Activated CD4-positive, alpha-beta T cell treated with anti-CD3 and anti-CD28 coated beads, Interleukin-2, amount 10 ng/mL, durations not matched to agents 7 days and 5 days (primary cell): ENCODE measurements around the gene DOCK2. TPM values are rescaled to one million over a fixed set of nuclear protein-coding genes. Genes with fewer than 3 reads are reported as not detected.

Source experiments
- CTCF ChIA-PET: fragments of 350-600 bp; sonication (Branson Sonifier 250); formaldehyde crosslinking; loops from one replicate; lab custom pipeline; 2021; ENCODE audit warnings: antibody characterized with exemption; lab: Charles Lee
- POLR2A ChIA-PET: fragments of 350-600 bp; sonication (Branson Sonifier 250); formaldehyde crosslinking; loops from one replicate; lab custom pipeline; 2021; ENCODE audit warnings: antibody characterized with exemption; lab: Charles Lee
- DNase-seq: peaks from one replicate; pipeline ENCODE4 v3.0.0-alpha.2; 2020
- H3K27ac Mint-ChIP-seq: one replicate; pipeline ENCODE4 v1.8.0; 2021; ENCODE audit warnings: mild to moderate bottlenecking, moderate library complexity, mixed read lengths
- H3K27me3 Mint-ChIP-seq: one replicate; pipeline ENCODE4 v1.8.0; 2021; ENCODE audit warnings: mixed read lengths
- H3K36me3 Mint-ChIP-seq: one replicate; pipeline ENCODE4 v1.8.0; 2021; ENCODE audit warnings: low read depth, mixed read lengths
- H3K4me1 Mint-ChIP-seq: one replicate; pipeline ENCODE4 v1.8.0; 2021; ENCODE audit warnings: mixed read lengths
- H3K4me3 Mint-ChIP-seq: one replicate; pipeline ENCODE4 v1.8.0; 2021; ENCODE audit warnings: mild to moderate bottlenecking, moderate library complexity, mixed read lengths
- H3K9me3 Mint-ChIP-seq: one replicate; pipeline ENCODE4 v1.8.0; 2021; ENCODE audit warnings: mixed read lengths
- total RNA-seq, 2 experiments: library from RNA; stranded (reverse); gene quantifications; one replicate each; pipeline ENCODE4 v1.2.3, GENCODE V29; 2021

DOCK2 gene
- total RNA-seq, 2 experiments from 2014 or later: 270 to 300 TPM

- POLR2A ChIA-PET: no interaction called here
- Mint-ChIP-seq H3K27ac (no peak overlapping the region), H3K27me3 (peaks cover 27% of the 10 kb centered on the region), H3K36me3 (peaks cover 2% of the 10 kb centered on the region), H3K4me1 (peaks cover 5% of the 10 kb centered on the region), H3K9me3 (peaks cover 3% of the 10 kb centered on the region), H3K4me3 (no peak overlapping the region)
- CTCF ChIA-PET: no interaction called here
- no peak for DNase-seq
Observed at GRCh38 chr5:169626779-169627178, 10.3 kb upstream of the DOCK2 start.

- peaks cover 31% of the 10 kb centered on the region for H3K27me3 Mint-ChIP-seq
- ChIA-PET POLR2A (no interaction called here), CTCF (interaction anchor here (1.1 kb wide), 1 partner anchor 25 kb away, joined by 3 read pairs; no protein-coding TSS in a partner anchor)
- no peak for DNase-seq
- H3K4me1 Mint-ChIP-seq: peaks cover 5% of the 10 kb centered on the region
- no peak overlapping the region for H3K27ac Mint-ChIP-seq
- H3K4me3 Mint-ChIP-seq: no peak overlapping the region
- peaks cover 2% of the 10 kb centered on the region for H3K36me3 Mint-ChIP-seq
- peaks cover 3% of the 10 kb centered on the region for H3K9me3 Mint-ChIP-seq
Observed at GRCh38 chr5:169627551-169627950, 9.5 kb upstream of the DOCK2 start.

- Mint-ChIP-seq H3K4me3 (no peak overlapping the region), H3K9me3 (no peaks in the 10 kb centered on the region)
- CTCF ChIA-PET: interaction anchor here (1.1 kb wide), 1 partner anchor 23 kb away, joined by 3 read pairs; no protein-coding TSS in a partner anchor
Observed at GRCh38 chr5:169628892-169629291, 8.2 kb upstream of the DOCK2 start.

GRCh38 chr5:169629847-169630548 is 7.1 kb upstream of the DOCK2 start:
- CTCF ChIA-PET: no interaction called here

More at GRCh38 chr5:169628892-169629291, 8.2 kb upstream of the DOCK2 start:
- Mint-ChIP-seq H3K27me3 (peaks cover 24% of the 10 kb centered on the region), H3K4me1 (peaks cover 5% of the 10 kb centered on the region), H3K27ac (no peak overlapping the region), H3K36me3 (no peaks in the 10 kb centered on the region)
- POLR2A ChIA-PET: no interaction called here
- DNase-seq: no peak

GRCh38 chr5:169631360-169631759 is 5.7 kb upstream of the DOCK2 start:
- Mint-ChIP-seq H3K9me3 (peaks cover 5% of the 10 kb centered on the region), H3K4me1 (peaks cover 9% of the 10 kb centered on the region), H3K27me3 (peaks cover 9% of the 10 kb centered on the region), H3K27ac (no peak overlapping the region), H3K36me3 (peaks cover 3% of the 10 kb centered on the region), H3K4me3 (no peak overlapping the region)
- ChIA-PET POLR2A (no interaction called here), CTCF (interaction anchor here (0.6 to 1.4 kb wide), 3 partner anchors 44 to 363 kb away, joined by 3 to 4 read pairs (median 3); no protein-coding TSS in a partner anchor)
- no peak for DNase-seq

More at GRCh38 chr5:169629847-169630548, 7.1 kb upstream of the DOCK2 start:
- POLR2A ChIA-PET: no interaction called here
- no peak overlapping the region for H3K27ac Mint-ChIP-seq
- H3K4me3 Mint-ChIP-seq: no peak overlapping the region
- DNase-seq: no peak
- peaks cover 5% of the 10 kb centered on the region for H3K4me1 Mint-ChIP-seq
- H3K27me3 Mint-ChIP-seq: peaks cover 16% of the 10 kb centered on the region
- H3K9me3 Mint-ChIP-seq: peaks cover 5% of the 10 kb centered on the region
- peaks cover 3% of the 10 kb centered on the region for H3K36me3 Mint-ChIP-seq

GRCh38 chr5:169632946-169633345 is 4.1 kb upstream of the DOCK2 start:
- no peak for DNase-seq
- peaks cover 5% of the 10 kb centered on the region for H3K9me3 Mint-ChIP-seq
- H3K4me1 Mint-ChIP-seq: peaks cover 16% of the 10 kb centered on the region
- H3K27me3 Mint-ChIP-seq: peaks cover 9% of the 10 kb centered on the region
- ChIA-PET POLR2A (no interaction called here), CTCF (no interaction called here)
- no peak overlapping the region for H3K4me3 Mint-ChIP-seq
- no peak overlapping the region for H3K27ac Mint-ChIP-seq
- H3K36me3 Mint-ChIP-seq: peaks cover 4% of the 10 kb centered on the region

DNA sequence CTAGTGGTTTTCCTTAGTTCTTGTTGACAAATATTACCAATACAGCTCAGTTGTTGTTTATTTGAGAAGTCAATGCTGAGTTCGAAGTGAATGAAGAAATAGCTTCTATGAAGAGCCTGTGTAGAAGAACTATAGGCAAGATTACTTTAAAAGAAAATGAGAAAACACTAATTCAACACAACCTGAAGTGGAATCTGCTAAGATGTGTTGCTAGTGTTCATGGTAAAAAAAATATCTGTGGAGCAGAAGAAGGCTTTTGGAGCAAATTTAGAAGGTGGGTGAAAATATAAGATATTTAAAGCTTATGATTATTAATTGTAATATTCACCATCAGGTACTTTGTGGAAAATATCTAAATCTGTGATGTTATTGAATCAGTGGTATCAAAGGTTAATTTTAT is 2.5 kb upstream of the DOCK2 start:
- POLR2A ChIA-PET: no interaction called here
- CTCF ChIA-PET: interaction anchor here (0.7 to 0.8 kb wide), 2 partner anchors 12 to 25 kb away, joined by 3 read pairs; no protein-coding TSS in a partner anchor
- Mint-ChIP-seq H3K27me3 (peaks cover 9% of the 10 kb centered on the region), H3K4me1 (peaks cover 33% of the 10 kb centered on the region), H3K27ac (no peak overlapping the region), H3K36me3 (peaks cover 21% of the 10 kb centered on the region), H3K9me3 (peaks cover 12% of the 10 kb centered on the region), H3K4me3 (no peak overlapping the region)
- no peak for DNase-seq

GRCh38 chr5:169635936-169636335 is 1.1 kb upstream of the DOCK2 start:
- H3K36me3 Mint-ChIP-seq: peaks cover 34% of the 10 kb centered on the region
- peak overlapping the region; percentile 96 for H3K27ac Mint-ChIP-seq
- H3K9me3 Mint-ChIP-seq: peaks cover 20% of the 10 kb centered on the region
- H3K4me3 Mint-ChIP-seq: peak overlapping the region; percentile 87
- DNase-seq: no peak
- POLR2A ChIA-PET: no interaction called here
- H3K4me1 Mint-ChIP-seq: peaks cover 39% of the 10 kb centered on the region
- peaks cover 9% of the 10 kb centered on the region for H3K27me3 Mint-ChIP-seq
- CTCF ChIA-PET: interaction anchor here (1.0 kb wide), 1 partner anchor 62 kb away, joined by 3 read pairs; no protein-coding TSS in a partner anchor

GRCh38 chr5:169636477-169637084 is 494 bp upstream of the DOCK2 start:
- H3K4me1 Mint-ChIP-seq: peaks cover 45% of the 10 kb centered on the region
- CTCF ChIA-PET: interaction anchor here (1.0 kb wide), 1 partner anchor 63 kb away, joined by 3 read pairs; no protein-coding TSS in a partner anchor

GRCh38 chr5:169637549-169638121 is 560 bp downstream of the DOCK2 start:
- ChIA-PET POLR2A (interaction anchor here (1.4 to 1.8 kb wide), 2 partner anchors 11 to 55 kb away, joined by 3 to 8 read pairs; partner anchors contain the start of gene SPDL1), CTCF (interaction anchor here (0.7 to 1.0 kb wide), 3 partner anchors 17 to 103 kb away, joined by 3 to 4 read pairs (median 4); no protein-coding TSS in a partner anchor)
- H3K4me3 Mint-ChIP-seq: peak overlapping the region; percentile 87
- DNase-seq: peak; percentile 85
- H3K27ac Mint-ChIP-seq: peak overlapping the region; percentile 96
- H3K4me1 Mint-ChIP-seq: peaks cover 51% of the 10 kb centered on the region
- H3K36me3 Mint-ChIP-seq: peaks cover 46% of the 10 kb centered on the region
- peaks cover 1% of the 10 kb centered on the region for H3K27me3 Mint-ChIP-seq
- peaks cover 20% of the 10 kb centered on the region for H3K9me3 Mint-ChIP-seq

More at GRCh38 chr5:169636477-169637084, 494 bp upstream of the DOCK2 start:
- H3K36me3 Mint-ChIP-seq: peaks cover 41% of the 10 kb centered on the region
- peak overlapping the region; percentile 87 for H3K4me3 Mint-ChIP-seq
- POLR2A ChIA-PET: interaction anchor here (1.8 kb wide), 1 partner anchor 12 kb away, joined by 8 read pairs; no protein-coding TSS in a partner anchor
- H3K27me3 Mint-ChIP-seq: peaks cover 9% of the 10 kb centered on the region
- DNase-seq: no peak
- peak overlapping the region; percentile 96 for H3K27ac Mint-ChIP-seq
- peaks cover 20% of the 10 kb centered on the region for H3K9me3 Mint-ChIP-seq

DNA sequence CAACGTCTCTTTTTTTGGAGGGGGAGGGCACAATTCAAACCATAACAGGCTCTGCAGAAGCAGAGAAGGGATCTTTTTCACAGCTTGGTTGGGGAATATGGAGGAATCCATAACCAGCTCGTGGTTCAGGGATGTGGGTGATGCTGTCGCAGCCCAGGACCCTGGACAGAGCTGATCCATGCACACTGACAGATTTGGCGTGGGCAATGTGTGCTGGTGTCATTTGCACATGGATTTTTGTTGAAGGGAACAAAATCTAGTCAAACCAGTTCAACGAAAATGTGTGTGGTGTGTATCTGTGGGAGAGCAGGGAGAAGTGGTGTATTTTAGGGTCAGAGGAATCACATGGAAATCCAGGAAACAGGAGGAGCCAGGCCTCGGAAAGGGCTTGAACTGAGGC is 4.2 kb downstream of the DOCK2 start:
- H3K4me1 Mint-ChIP-seq: peaks cover 74% of the 10 kb centered on the region
- peaks cover 69% of the 10 kb centered on the region for H3K36me3 Mint-ChIP-seq
- DNase-seq: no peak
- H3K27ac Mint-ChIP-seq: no peak overlapping the region
- ChIA-PET CTCF (interaction anchor here (2.4 kb wide), 1 partner anchor 57 kb away, joined by 5 read pairs; the partner anchor contains the start of gene SPDL1), POLR2A (no interaction called here)
- H3K9me3 Mint-ChIP-seq: peaks cover 15% of the 10 kb centered on the region
- no peak overlapping the region for H3K4me3 Mint-ChIP-seq
- H3K27me3 Mint-ChIP-seq: no peaks in the 10 kb centered on the region

DNA sequence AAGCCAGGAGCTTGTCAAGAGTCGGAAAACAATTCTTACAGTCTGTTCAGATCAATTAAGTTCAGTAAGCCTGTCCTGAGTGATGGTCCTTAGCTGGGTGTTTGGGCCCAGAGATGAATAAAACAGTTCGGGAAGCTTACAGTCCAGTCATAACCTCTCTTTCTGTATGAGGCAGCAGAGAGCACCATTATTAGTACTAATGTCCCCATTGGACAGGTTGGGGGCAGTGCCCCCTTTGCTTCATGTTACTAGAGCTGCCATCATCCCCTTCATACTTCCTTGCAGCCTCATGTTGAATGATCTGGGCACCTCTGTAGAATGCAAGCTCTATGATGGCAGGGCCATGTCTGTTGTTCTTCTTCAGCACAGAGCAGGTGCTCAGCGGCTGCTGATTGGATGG is 9.8 kb downstream of the DOCK2 start:
- ChIA-PET POLR2A (no interaction called here), CTCF (interaction anchor here (0.6 to 1.6 kb wide), 6 partner anchors 10 to 1025 kb away, joined by 3 to 4 read pairs (median 3); no protein-coding TSS in a partner anchor)
- Mint-ChIP-seq H3K4me1 (peaks cover 86% of the 10 kb centered on the region), H3K4me3 (no peak overlapping the region), H3K27me3 (no peaks in the 10 kb centered on the region), H3K36me3 (peaks cover 70% of the 10 kb centered on the region), H3K27ac (peak overlapping the region; percentile 90), H3K9me3 (no peaks in the 10 kb centered on the region)
- no peak for DNase-seq
